Ovary (tissue), 9 donors: ENCODE data around the gene RNF114. TPM values are rescaled to one million over a fixed set of nuclear protein-coding genes. Genes with fewer than 3 reads are reported as not detected.

Source experiments
- DNase-seq, 5 donors: peaks; one replicate each; pipeline ENCODE4 v3.0.0-alpha.2; 2019 to 2020
- H3K27ac ChIP-seq, 2 donors: fragments of 200-600 bp; one replicate each; pipeline versions ENCODE4 v1.5.1 to v1.8.0; 2019 to 2022
- H3K27me3 ChIP-seq: fragments of 200-600 bp; one replicate; pipeline ENCODE4 v1.8.0; 2022
- H3K36me3 ChIP-seq: fragments of 200-600 bp; sonication (generic); one replicate; pipeline ENCODE4 v1.5.1; 2019
- H3K4me1 ChIP-seq: one replicate; pipeline ENCODE4 v1.8.1; 2013; ENCODE audit warnings: mild to moderate bottlenecking, moderate library complexity; ENCODE audit not compliant: insufficient read depth
- H3K4me3 ChIP-seq: fragments of 200-600 bp; sonication (generic); one replicate; pipeline ENCODE4 v1.5.1; 2017
- H3K9me3 ChIP-seq, 2 donors: fragments of 200-600 bp in 1 of 2; sonication (generic) in 1 of 2; one replicate each; pipeline versions ENCODE4 v1.5.1 to v1.8.1; 2013 to 2019; ENCODE audit warnings: mild to moderate bottlenecking in 1 of 2, moderate library complexity in 1 of 2
- CTCF ChIP-seq, 3 donors: fragments of 450-650 bp in 2 of 3; fragments of 200-600 bp in 1 of 3; IDR thresholded peaks; one replicate each; pipeline versions ENCODE4 v1.5.1 to v1.8.0; 2016 to 2022; ENCODE audit warnings: antibody characterized with exemption in 3 of 3, mild to moderate bottlenecking in 1 of 3
- EP300 ChIP-seq: sonication (generic); formaldehyde crosslinking; IDR thresholded peaks from one replicate; pipeline ENCODE4 v1.6.1; 2017; ENCODE audit warnings: antibody characterized with exemption
- POLR2A ChIP-seq: fragments of 450-650 bp; IDR thresholded peaks from one replicate; pipeline ENCODE4 v1.6.1; 2017; ENCODE audit warnings: antibody characterized with exemption, mild to moderate bottlenecking, moderate library complexity
- WGBS, 3 donors: extraction: QIAGEN DNeasy Blood & Tissue Kit in 1 of 3; methylation state at CpG; one replicate each; pipeline versions ENCODE4 v1.1.5 to v1.1.7; 2013 to 2017; 5-methylcytosine and 5-hydroxymethylcytosine counted together
- intact Hi-C, 4 donors: fragments of 100-400 bp; cut with DNase I; formaldehyde crosslinking; loops; one replicate each; pipeline versions ENCODE4 v1.11.0 to v1.15.1; 2022 to 2023
- polyA plus RNA-seq, 2 donors: library from polyadenylated mRNA; stranded (reverse); fragments of 200-250 nt in 1 of 2; fragments of 350-450 nt in 1 of 2; fragmentation: Illumina TruSeq in 1 of 2; extraction: RNeasy Lipid Tissue Mini Kit (QIAGEN cat#74804) in 1 of 2; gene quantifications; one replicate each; pipeline ENCODE4 v1.2.3, GENCODE V29; 2013 to 2014
- total RNA-seq, 7 donors: library from RNA; depleted of rRNA in 2 of 7; stranded (reverse); fragments of >200 nt in 2 of 7; fragmentation: NEBNext Ultra II Directional in 3 of 7; extraction: Animal tissue kit (Norgen Biotek cat#: 25700) in 3 of 7; gene quantifications; one replicate each; pipeline versions ENCODE4 v1.1.0 to v1.2.4, GENCODE V29; 2016 to 2023
- donor health status: DM: no; HTN: no; CAD: no; lungs with moderate emphysema.
- donor health status: DM: no; HTN: no; CAD: no.
- donor health status: Bipolar disorder and iron deficiency.
- donor health status: DM: yes; HTN: yes; CAD: no.
- donor health status: DM: no; HTN: no; CAD: no.
- donor health status: DM: yes; HTN: yes; CAD: no.

The RNF114 gene
- total and polyA plus RNA-seq, 9 donors: 44.2 to 186 (median 65.2) TPM

GRCh38 chr20:49945306-49945700 is 9.1 kb downstream of the RNF114 start:
- Histone ChIP-seq H3K36me3 (no peaks in the 10 kb centered on the region), H3K4me1 (no peaks in the 10 kb centered on the region), H3K27me3 (no peaks in the 10 kb centered on the region), H3K27ac (no peak overlapping the region), H3K9me3 (no peaks in the 10 kb centered on the region), H3K4me3 (no peak overlapping the region)
- 69 to 86% (median 79%) methylated on average over 3 of the region's 3 CpGs for WGBS, 3 donors
- no peak for TF ChIP-seq CTCF (IDR thresholded peaks at IDR 0.05)
- TF ChIP-seq POLR2A: no peak
- no peak for TF ChIP-seq EP300
- intact Hi-C loops: no loop called here
- no peak for DNase-seq

DNA sequence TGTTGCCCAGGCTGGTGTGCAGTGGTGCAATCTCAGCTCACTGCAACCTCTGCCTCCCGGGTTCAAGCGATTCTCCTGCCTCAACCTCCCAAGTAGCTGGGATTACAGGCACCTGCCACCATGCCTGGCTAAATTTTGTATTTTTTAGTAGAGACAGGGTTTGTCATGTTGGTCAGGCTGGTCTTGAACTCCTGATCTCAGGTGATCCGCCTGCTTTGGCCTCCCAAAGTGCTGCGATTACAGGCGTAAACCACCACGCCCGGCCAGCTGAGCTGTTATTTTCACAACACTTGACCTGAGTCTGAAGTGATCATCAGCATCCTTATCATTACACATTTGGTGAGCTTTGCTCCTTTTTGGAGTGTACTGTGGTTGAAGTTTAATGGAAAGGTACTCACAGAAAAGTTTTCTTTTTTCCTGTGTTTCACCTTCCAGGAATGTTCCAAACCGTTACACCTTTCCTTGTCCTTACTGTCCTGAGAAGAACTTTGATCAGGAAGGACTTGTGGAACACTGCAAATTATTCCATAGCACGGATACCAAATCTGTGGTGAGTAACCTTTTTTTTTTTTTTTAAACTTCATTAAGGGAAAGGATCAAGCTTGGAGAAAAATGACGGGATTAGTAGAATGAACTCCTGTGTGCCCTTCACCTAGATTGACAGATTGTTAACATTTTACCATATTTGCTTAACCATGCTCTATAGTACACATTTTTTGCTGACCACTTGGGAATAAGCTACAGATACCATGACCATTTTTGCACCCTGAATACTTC is 9.7 kb downstream of the RNF114 start:
- WGBS, 3 donors: 85 to 94% (median 92%) methylated on average over 10 of the region's 10 CpGs
- Histone ChIP-seq H3K36me3 (no peaks in the 10 kb centered on the region), H3K4me1 (no peaks in the 10 kb centered on the region), H3K4me3 (no peak overlapping the region), H3K27ac (no peak overlapping the region), H3K27me3 (no peaks in the 10 kb centered on the region), H3K9me3 (no peaks in the 10 kb centered on the region)
- no peak for DNase-seq
- TF ChIP-seq POLR2A (no peak), EP300 (no peak), CTCF (IDR thresholded peaks at IDR 0.05) (no peak)
- intact Hi-C loops: no loop called here

DNA sequence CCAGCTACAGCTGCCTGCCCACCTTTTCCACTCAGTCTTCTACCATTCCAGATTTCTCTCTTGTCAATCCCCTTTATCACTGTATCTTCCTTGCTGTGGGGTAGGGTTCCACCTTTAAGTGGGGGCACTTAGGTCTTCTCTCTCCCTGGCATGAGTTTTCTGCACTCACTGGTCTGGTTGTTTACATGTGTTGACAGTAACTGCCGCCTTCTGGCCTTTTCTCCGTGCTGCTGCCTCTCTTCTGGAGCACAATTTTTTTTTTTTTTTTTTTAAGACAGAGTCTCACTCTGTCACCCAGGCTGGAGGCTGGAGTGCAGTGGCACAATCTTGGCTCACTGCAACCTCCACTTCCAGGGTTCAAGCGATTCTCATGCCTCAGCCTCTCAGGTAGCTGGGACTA is 12.0 kb downstream of the RNF114 start:
- no peak for DNase-seq
- Histone ChIP-seq H3K36me3 (no peaks in the 10 kb centered on the region), H3K9me3 (no peaks in the 10 kb centered on the region), H3K27ac (no peak overlapping the region), H3K4me3 (no peak overlapping the region), H3K27me3 (no peaks in the 10 kb centered on the region), H3K4me1 (no peaks in the 10 kb centered on the region)
- TF ChIP-seq EP300 (no peak), POLR2A (no peak), CTCF (IDR thresholded peaks at IDR 0.05) (no peak)
- WGBS, 3 donors: 83 to 93% (median 89%) methylated on average over 3 of the region's 3 CpGs
- intact Hi-C loops: no loop called here

DNA sequence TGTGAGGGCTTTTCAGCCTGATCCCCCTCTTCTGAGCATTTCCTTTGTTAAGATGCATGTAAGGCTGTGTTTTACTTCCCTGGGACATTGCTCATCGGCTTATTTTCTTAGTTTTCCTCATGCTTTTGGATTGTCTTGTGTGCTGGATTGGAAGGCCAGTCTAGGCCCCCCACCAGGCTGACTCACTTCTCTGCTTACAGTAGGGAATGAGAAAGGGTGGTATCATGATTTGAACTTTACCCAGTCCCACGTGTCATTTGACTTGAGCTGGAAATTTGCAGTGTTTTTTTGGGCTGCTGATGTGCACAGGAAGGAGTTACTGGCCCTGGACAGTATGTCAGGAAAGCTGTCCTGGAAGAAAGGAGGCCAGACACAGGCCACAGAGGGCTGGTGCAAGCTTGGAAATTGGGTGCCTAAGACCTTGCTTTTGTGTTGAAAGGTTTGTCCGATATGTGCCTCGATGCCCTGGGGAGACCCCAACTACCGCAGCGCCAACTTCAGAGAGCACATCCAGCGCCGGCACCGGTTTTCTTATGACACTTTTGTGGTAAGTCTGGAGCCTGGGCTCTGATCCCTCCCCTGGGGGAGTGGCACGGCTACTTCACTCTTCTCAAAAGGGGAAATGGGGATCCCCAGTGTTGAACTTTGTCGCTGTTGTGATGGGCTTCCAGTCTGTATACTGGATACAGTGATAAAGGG is 12.8 kb downstream of the RNF114 start:
- H3K36me3 ChIP-seq: no peaks in the 10 kb centered on the region
- intact Hi-C loops: no loop called here
- TF ChIP-seq CTCF (IDR thresholded peaks at IDR 0.05): no peak
- no peak for TF ChIP-seq POLR2A
- TF ChIP-seq EP300: no peak
- DNase-seq: no peak
- no peaks in the 10 kb centered on the region for H3K9me3 ChIP-seq
- 90 to 91% (median 91%) methylated on average over 11 of the region's 11 CpGs for WGBS, 3 donors
- no peaks in the 10 kb centered on the region for H3K27me3 ChIP-seq
- H3K27ac ChIP-seq: no peak overlapping the region
- H3K4me1 ChIP-seq: no peaks in the 10 kb centered on the region
- H3K4me3 ChIP-seq: no peak overlapping the region
